HG03196 (cell line): ENCODE data around the gene SLC25A27.

Experiments used
- ATAC-seq: cut with Tn5 transposase; IDR thresholded peaks from one replicate; pipeline ENCODE4 v1.9.1; 2021; ENCODE audit not compliant: unreplicated experiment

SLC25A27 gene

DNA sequence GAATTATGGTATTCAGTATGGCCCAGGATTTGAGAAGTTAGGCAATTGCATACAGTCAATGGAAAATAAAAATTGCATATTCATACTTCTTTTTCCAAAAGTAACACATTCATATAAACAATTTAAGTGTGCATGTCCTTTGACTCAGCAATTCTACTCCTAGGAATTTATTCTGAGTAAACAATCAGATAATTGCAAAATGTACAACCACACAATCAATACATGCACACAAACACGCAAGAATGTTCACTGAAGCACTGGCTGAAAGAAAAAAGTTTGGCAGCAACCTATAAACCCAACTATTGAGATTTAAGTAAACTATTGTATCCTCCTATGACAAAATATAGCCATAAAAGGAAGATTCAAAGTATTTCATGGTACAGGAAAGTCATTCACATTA lies 1.8 kb upstream of the SLC25A27 start:
- no peak for ATAC-seq

DNA sequence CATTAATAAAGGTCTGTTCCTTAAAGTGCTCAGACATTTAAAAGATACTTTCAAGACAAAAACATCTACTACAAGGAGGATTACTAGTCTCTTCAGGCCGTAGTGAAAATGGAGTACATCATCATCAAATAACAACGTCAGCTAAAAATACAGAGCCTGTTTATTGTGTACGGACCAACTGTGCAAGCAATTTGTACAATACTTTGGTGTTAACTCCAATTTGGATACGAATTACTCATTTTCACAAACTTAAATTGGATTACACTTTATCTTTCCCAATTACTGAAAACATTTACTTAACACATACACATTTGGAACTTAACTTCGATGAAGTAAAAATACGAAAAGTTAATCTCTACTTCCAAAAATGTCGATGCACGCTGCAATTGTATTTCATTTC lies 959 bp upstream of the SLC25A27 start:
- no peak for ATAC-seq

GRCh38 chr6:46652232-46652602 lies 558 bp upstream of the SLC25A27 start:
- ATAC-seq: no peak

GRCh38 chr6:46653439-46654195 lies 842 bp downstream of the SLC25A27 start:
- ATAC-seq: no peak

DNA sequence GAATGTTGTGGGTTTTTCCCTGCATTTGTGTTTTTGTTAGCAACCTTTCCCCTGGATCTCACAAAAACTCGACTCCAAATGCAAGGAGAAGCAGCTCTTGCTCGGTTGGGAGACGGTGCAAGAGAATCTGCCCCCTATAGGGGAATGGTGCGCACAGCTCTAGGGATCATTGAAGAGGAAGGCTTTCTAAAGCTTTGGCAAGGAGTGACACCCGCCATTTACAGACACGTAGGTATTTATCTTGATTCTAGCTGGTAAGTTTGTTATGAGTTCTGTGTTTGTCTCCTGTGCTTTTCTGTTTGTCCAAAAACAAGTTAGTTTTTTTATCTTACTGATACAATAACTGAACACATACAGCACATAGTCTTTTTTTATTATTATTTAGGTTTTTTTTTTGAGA lies 3.0 kb downstream of the SLC25A27 start:
- ATAC-seq: no peak

DNA sequence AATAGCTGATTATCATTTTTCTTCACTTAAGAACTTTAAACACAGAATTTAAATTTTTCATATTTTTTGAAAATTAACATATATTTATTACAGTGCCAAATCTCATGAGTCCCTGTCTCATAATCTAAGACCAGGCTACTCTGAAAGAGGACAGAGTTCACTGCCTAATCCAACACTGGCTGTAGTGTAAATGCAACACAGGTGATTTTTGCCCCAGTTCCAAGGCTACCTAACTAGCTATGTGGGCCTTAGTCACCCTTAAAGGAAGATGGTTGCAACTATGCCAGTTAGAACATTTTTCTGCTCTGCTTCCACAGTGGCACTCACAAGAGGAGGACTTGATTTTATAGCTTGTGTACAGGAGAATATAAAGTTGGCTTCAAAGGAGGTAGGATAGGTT lies 4.9 kb downstream of the SLC25A27 start:
- no peak for ATAC-seq

GRCh38 chr6:46661483-46661882 lies 8.7 kb downstream of the SLC25A27 start:
- no peak for ATAC-seq

- no peak for ATAC-seq
Measured at GRCh38 chr6:46667377-46667776, 14.6 kb downstream of the SLC25A27 start.

- no peak for ATAC-seq
Measured at GRCh38 chr6:46674410-46674809, 21.6 kb downstream of the SLC25A27 start.

DNA sequence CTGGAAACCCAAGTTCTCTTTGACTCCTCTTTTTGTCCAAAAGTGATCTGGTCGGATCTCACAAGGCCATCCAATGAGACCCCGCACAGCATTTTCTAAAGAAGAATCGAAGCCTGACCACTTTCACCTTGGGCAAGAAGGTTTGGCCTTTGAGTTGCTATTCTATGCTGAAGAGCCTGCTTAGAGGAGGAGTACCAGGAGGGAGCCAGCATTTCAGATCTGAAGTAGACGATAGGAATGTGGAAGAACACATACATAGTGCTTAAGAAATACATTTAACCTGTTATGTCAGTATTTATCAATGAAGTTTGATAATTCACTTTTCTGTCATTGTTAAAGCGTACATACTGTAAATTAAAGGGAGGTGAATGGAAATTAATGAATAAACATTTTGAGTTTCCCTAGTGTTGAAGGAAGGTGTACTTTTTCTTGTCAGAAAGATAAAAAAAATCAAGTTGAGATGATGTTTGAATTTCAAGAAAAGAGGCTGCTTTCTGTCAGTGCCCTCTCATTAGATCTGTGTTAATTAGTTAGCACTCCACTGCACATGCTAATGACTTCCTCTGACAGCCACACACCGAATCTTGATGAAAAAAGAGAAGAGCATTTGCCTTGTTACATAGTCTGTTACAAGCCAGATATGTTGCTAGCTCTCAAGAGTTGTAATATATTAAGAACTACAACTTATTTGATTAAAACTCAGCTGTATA lies 24.0 kb downstream of the SLC25A27 start:
- ATAC-seq: no peak

DNA sequence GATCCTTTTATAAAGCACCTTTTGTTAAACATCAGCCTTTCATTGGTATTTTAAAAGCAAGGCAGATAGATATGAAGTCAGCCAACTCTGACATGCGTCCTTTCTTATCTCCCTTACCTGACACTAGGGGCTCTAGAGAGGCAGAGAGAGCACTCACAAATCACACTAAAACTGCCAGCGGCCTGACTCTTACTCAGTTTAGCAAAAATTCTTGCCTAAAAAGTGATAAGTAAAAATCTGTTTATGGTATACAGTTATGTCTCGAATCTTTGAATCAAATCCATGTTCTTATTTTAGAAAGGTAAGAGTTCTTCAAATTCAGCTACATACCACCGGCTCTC lies 24.5 kb downstream of the SLC25A27 start:
- ATAC-seq: no peak

DNA sequence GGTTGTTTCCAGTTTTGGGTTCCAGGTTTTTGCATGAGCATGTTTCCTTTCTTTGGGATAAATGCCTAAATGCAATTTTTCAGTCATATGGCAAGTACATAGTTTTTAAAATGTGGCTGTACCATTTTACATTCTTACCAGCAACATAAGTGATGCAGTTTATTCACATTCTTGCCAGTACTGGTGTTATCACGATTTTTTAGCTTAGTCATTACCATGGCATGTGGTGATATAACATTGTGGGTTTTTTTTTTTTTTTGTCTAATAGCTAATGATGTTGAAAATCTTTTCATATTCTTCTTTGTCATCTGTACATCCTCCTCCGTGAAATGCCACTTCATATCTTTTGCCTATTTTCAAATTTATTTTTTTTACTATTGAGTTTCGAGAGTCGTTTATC lies 32.0 kb downstream of the SLC25A27 start:
- ATAC-seq: no peak

- ATAC-seq: no peak
Measured at GRCh38 chr6:46687619-46688097, 34.9 kb downstream of the SLC25A27 start, which contains the start of gene TDRD6. Gene TDRD6, plus strand, starts transcription at chr6:46687885. Its CDS starts 244 bp downstream, at chr6:46688129.

DNA sequence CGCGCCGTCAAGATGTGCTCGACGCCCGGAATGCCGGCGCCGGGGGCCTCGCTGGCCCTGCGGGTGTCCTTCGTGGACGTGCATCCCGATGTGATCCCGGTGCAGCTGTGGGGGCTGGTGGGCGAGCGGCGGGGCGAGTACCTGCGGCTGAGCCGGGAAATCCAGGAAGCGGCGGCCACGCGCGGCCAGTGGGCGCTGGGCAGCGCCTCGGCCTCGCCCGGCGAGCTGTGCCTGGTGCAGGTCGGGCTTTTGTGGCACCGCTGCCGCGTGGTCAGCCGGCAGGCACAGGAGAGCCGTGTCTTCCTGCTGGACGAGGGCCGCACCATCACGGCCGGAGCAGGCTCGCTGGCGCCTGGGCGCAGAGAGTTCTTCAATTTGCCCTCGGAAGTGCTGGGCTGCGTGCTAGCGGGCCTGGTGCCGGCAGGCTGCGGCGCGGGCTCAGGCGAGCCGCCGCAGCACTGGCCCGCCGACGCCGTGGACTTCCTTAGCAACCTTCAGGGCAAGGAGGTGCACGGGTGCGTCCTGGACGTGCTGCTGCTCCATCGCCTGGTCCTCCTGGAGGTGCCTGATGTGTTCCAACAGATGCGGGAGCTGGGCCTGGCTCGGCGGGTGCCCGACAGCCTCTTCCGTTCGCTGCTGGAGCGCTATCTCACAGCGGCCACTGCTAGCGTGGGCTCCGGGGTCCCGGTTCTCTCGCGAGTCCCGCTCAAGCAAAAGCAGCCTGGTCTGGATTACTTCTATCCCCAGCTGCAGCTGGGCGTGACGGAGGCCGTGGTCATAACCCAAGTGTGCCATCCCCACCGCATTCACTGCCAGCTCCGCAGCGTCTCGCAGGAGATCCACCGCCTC lies 35.6 kb downstream of the SLC25A27 start:
- ATAC-seq: no peak

DNA sequence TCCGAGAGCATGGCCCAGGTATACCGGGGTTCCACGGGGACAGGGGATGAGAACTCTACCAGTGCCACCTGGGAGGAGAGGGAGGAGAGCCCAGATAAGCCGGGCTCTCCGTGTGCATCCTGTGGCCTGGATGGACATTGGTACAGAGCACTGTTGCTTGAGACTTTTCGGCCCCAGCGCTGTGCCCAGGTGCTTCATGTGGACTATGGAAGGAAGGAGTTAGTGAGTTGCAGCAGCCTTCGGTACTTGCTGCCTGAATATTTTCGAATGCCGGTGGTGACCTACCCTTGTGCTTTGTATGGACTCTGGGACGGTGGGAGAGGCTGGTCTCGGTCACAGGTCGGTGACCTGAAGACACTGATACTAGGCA lies 36.2 kb downstream of the SLC25A27 start:
- no peak for ATAC-seq

DNA sequence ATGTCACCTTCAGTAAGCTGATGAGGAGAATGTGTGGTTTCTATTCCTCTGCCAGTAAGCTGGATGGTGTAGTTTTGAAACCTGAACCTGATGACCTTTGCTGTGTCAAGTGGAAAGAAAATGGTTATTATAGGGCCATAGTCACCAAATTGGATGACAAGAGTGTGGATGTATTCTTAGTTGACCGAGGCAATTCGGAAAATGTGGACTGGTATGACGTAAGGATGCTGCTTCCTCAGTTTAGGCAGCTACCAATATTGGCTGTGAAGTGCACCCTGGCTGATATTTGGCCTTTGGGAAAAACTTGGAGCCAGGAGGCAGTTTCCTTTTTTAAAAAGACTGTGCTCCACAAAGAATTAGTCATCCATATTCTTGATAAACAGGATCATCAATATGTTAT lies 36.9 kb downstream of the SLC25A27 start:
- no peak for ATAC-seq

DNA sequence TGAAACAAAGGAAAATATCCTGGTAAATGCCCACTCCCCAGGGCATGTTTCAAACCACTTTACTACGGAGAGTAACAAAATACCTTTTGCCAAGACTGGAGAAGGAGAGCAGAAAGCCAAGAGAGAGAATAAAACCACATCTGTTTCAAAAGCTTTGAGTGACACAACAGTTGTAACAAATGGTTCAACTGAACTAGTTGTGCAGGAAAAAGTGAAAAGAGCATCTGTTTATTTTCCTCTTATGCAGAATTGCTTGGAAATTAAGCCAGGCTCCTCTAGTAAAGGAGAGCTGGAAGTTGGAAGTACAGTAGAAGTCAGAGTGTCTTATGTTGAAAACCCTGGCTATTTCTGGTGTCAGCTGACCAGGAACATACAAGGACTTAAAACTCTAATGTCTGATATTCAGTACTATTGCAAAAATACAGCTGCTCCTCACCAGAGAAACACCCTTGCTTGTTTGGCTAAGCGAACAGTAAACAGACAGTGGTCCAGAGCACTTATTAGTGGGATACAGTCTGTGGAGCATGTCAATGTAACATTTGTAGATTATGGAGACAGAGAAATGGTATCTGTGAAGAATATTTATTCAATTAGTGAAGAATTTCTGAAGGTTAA lies 37.5 kb downstream of the SLC25A27 start:
- no peak for ATAC-seq

DNA sequence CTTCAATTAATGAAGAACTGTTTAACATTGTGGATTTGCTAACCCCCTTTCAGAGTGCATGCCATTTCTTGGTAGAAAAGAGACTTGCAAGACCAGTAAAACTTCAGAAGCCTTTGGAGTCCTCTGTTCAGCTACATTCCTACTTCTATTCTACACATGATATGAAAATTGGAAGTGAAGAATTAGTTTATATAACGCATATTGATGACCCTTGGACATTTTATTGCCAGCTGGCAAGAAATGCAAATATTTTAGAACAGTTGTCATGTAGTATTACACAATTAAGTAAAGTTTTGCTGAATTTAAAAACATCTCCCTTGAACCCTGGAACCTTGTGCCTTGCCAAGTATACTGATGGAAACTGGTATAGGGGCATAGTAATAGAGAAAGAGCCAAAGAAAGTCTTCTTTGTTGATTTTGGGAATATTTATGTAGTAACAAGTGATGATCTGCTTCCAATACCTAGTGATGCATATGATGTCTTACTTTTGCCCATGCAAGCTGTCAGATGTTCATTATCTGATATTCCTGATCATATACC lies 38.2 kb downstream of the SLC25A27 start:
- ATAC-seq: no peak

- no peak for ATAC-seq
Measured at GRCh38 chr6:46699970-46700369, 47.2 kb downstream of the SLC25A27 start.

GRCh38 chr6:46704562-46704961 lies 51.8 kb downstream of the SLC25A27 start:
- no peak for ATAC-seq

GRCh38 chr6:46706464-46706863 lies 53.7 kb downstream of the SLC25A27 start:
- no peak for ATAC-seq
